Upper lobe of left lung (tissue), 4 donors: ENCODE results near the gene BCAS3.

Experiments used
- POLR2A ChIP-seq, 4 donors: fragments of 450-650 bp; IDR thresholded peaks; one replicate each; pipeline ENCODE4 v1.5.1; 2016 to 2017; ENCODE audit warnings: antibody characterized with exemption in 4 of 4, mild to moderate bottlenecking in 2 of 4
- TF ChIP-seq, protein P1 (sequence below), 6 experiments: fragments of 450-650 bp in 4 of 6; fragments of 200-600 bp in 2 of 6; sonication (generic) in 2 of 6; IDR thresholded peaks; one replicate each; pipeline ENCODE4 v1.5.1; 2016 to 2019; ENCODE audit warnings: antibody characterized with exemption in 6 of 6

- TF ChIP-seq POLR2A (IDR thresholded peaks at IDR 0.05), result no peak
- TF ChIP-seq, protein P1, sequence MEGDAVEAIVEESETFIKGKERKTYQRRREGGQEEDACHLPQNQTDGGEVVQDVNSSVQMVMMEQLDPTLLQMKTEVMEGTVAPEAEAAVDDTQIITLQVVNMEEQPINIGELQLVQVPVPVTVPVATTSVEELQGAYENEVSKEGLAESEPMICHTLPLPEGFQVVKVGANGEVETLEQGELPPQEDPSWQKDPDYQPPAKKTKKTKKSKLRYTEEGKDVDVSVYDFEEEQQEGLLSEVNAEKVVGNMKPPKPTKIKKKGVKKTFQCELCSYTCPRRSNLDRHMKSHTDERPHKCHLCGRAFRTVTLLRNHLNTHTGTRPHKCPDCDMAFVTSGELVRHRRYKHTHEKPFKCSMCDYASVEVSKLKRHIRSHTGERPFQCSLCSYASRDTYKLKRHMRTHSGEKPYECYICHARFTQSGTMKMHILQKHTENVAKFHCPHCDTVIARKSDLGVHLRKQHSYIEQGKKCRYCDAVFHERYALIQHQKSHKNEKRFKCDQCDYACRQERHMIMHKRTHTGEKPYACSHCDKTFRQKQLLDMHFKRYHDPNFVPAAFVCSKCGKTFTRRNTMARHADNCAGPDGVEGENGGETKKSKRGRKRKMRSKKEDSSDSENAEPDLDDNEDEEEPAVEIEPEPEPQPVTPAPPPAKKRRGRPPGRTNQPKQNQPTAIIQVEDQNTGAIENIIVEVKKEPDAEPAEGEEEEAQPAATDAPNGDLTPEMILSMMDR (IDR thresholded peaks at IDR 0.05), result no peak
These were observed 224.2 kb downstream of the BCAS3 start for GRCh38 chr17:60901806-60902205.
